Measurements from ENCODE around the gene ZFPL1. TPM values are rescaled to one million over a fixed set of nuclear protein-coding genes. Genes with fewer than 3 reads are reported as not detected.

The ZFPL1 gene
- total RNA-seq (16.8 TPM), polyA plus RNA-seq (42.5 TPM)
- long read RNA-seq, donor 1 = 0 reads
- long read RNA-seq, donor 2 = 0 reads
- long read RNA-seq, donor 3, partial matches to known transcripts = 0 of 5 reads
- long read RNA-seq, donor 3, other reads (novel, unspliced or antisense) = 0 of 5 reads
- long read RNA-seq, donor 4, partial matches to known transcripts = 0 of 3 reads
- long read RNA-seq, donor 4, other reads (novel, unspliced or antisense) = 0 of 3 reads
- long read RNA-seq, donor 5, partial matches to known transcripts = 0 of 9 reads
- long read RNA-seq, donor 5, other reads (novel, unspliced or antisense) = 0 of 9 reads
- long read RNA-seq, donor 6, partial matches to known transcripts = 0 of 2 reads
- long read RNA-seq, donor 6, other reads (novel, unspliced or antisense) = 0 of 2 reads
- long read RNA-seq, donor 7, transcript ZFPL1-201 (8 exons, 1,371 nt) = major isoform, 5 of 6 reads
- long read RNA-seq, donor 7, partial matches to known transcripts = 0 of 6 reads
- long read RNA-seq, donor 7, other reads (novel, unspliced or antisense) = 0 of 6 reads
- long read RNA-seq, donor 8 = 0 reads
- long read RNA-seq, donor 9, transcript ZFPL1-201 (8 exons, 1,371 nt) = major isoform, 5 of 7 reads
- long read RNA-seq, donor 9, partial matches to known transcripts = 0 of 7 reads
- long read RNA-seq, donor 9, other reads (novel, unspliced or antisense) = 0 of 7 reads
- long read RNA-seq, donor 10, partial matches to known transcripts = 0 of 3 reads
- long read RNA-seq, donor 10, other reads (novel, unspliced or antisense) = 0 of 3 reads

DNA sequence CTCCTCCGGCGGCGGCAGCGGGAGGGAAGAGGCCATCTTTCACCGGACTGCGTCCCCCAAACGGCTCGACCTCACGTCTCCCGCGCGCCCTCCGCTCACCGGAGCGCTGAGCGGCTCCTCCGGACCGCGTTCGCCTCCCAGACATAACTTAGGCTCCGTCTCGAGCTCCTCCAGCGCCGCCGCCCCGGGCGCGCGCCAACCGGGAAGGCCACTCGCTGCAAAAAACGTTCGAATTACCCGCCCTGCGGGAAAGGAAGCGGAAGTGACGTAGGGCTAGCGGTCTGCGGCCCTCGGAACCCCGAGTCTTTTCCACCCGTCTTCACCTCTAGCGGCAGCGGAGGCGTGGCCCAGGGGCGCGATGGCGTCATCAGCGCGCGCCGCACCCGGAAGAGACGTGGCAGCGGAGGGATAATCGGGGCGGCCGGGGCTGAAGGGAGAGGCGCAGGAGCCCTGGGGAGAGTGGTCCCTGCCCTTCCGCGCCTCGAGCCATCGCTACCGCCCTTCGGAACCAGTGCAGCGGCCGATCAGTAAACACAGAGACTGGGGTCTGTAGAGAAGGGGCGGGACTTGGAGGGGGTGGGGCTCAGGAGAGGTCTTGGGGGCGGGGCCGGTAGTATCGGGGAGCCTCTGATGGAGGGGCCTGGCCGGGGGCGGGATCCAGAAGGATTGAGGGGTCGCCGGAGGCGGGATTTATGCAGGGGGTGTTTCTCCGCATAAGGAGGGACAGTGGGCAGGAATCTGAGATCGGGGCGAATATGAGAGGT lies at the start of gene ZFPL1, which contains the start of gene CDCA5:
Gene ZFPL1, plus strand, starts transcription at position 389 of the 764 bp plus-strand sequence. CDS start 477 bp downstream, outside the sequence.
Gene CDCA5, minus strand, starts transcription at position 207 of the 764 bp plus-strand sequence. Its CDS starts 62 bp downstream, at position 145.
- Histone ChIP-seq H3K36me3 (ENCODE audit: control insufficient read depth in 2 of 2, insufficient read depth in 2 of 2, low read length in 1 of 2) (peaks cover 48 to 69% of the 10 kb centered on the region in 2 donors), H3K4me3 (ENCODE audit: low read length in 2 of 2) (peak within 1 kb of the TSS; percentile 73 to 98), H3K4me1 (ENCODE audit: control insufficient read depth in 2 of 2, insufficient read depth in 2 of 2, low read length in 2 of 2) (peaks cover 14 to 33% of the 10 kb centered on the region in 2 donors), H3K27me3 (ENCODE audit: control insufficient read depth in 2 of 2, insufficient read depth in 1 of 2, low read length in 1 of 2) (no peaks in the 10 kb centered on the region), H3K27ac (ENCODE audit: low read depth in 1 of 2, low read length in 1 of 2) (peak within 1 kb of the TSS; percentile 86 to 94), H3K9me3 (ENCODE audit: control insufficient read depth in 2 of 2, insufficient read depth in 1 of 2, low read length in 1 of 2) (peaks cover 0 to 2% of the 10 kb centered on the region in 2 donors)
- WGBS = under 1% methylated on average over 79 of the region's 79 CpGs
- DNase-seq (ENCODE audit: low read depth in 6 of 9, low spot score in 9 of 9) = peak; percentile 83 to 98 (median 94)

DNA sequence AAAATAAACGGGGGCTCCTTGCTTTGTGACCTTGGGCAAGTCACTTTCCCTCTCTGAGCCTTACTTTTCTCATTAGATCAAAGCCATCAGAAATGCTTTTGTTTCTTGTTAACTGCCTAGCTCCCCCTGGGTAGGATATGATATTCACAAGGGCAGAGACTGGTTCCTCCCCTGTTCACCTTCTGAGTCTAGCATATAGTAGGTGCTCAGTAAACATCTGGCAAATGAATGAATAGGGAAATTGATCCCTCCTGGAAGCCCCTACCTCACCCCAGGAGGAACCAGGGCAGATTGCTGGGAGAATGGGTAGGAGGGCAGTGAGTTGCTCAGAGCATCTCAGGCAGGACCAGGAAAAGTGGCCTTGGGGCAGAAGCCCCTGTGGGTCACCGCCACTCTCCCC lies 49.6 kb upstream of the ZFPL1 start:
- WGBS = 95% methylated on average over 2 of the region's 2 CpGs
- Histone ChIP-seq H3K27me3 (ENCODE audit: control insufficient read depth in 2 of 2, insufficient read depth in 1 of 2, low read length in 1 of 2) (no peaks in the 10 kb centered on the region), H3K4me1 (ENCODE audit: control insufficient read depth in 2 of 2, insufficient read depth in 2 of 2, low read length in 2 of 2) (no peaks in the 10 kb centered on the region), H3K36me3 (ENCODE audit: control insufficient read depth in 2 of 2, insufficient read depth in 2 of 2, low read length in 1 of 2) (peaks cover 33 to 43% of the 10 kb centered on the region in 2 donors), H3K9me3 (ENCODE audit: control insufficient read depth in 2 of 2, insufficient read depth in 1 of 2, low read length in 1 of 2) (no peaks in the 10 kb centered on the region), H3K4me3 (ENCODE audit: low read length in 2 of 2) (no peak overlapping the region), H3K27ac (ENCODE audit: low read depth in 1 of 2, low read length in 1 of 2) (no peak overlapping the region)
- DNase-seq (ENCODE audit: low read depth in 6 of 9, low spot score in 9 of 9) = no peak

DNA sequence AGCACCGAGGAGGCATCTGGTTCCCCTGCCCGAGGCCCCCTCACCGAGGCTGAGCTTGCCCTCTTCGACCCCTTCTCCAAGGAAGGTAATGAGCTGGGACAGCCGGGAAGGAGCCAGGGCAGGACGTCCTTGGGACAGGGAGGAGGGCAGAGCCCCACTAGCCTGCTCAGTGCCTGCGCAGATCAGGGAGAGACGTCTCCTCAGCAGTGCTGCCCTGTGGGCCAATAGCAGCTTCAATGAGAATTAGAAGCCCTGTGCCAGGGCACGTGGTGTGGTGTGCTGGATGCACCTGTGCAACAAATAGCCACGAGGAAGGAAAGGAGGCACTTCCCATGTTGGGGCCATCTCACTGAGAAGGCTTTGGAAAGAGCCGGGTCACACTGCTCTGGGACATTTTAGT lies 48.4 kb upstream of the ZFPL1 start:
- Histone ChIP-seq H3K27ac (ENCODE audit: low read depth in 1 of 2, low read length in 1 of 2) (no peak overlapping the region), H3K4me3 (ENCODE audit: low read length in 2 of 2) (no peak overlapping the region), H3K36me3 (ENCODE audit: control insufficient read depth in 2 of 2, insufficient read depth in 2 of 2, low read length in 1 of 2) (peaks cover 33 to 43% of the 10 kb centered on the region in 2 donors), H3K27me3 (ENCODE audit: control insufficient read depth in 2 of 2, insufficient read depth in 1 of 2, low read length in 1 of 2) (no peaks in the 10 kb centered on the region), H3K4me1 (ENCODE audit: control insufficient read depth in 2 of 2, insufficient read depth in 2 of 2, low read length in 2 of 2) (peaks cover 2 to 9% of the 10 kb centered on the region in 2 donors), H3K9me3 (ENCODE audit: control insufficient read depth in 2 of 2, insufficient read depth in 1 of 2, low read length in 1 of 2) (no peaks in the 10 kb centered on the region)
- no peak for DNase-seq (ENCODE audit: low read depth in 6 of 9, low spot score in 9 of 9)
- WGBS = 95% methylated on average over 11 of the region's 11 CpGs

DNA sequence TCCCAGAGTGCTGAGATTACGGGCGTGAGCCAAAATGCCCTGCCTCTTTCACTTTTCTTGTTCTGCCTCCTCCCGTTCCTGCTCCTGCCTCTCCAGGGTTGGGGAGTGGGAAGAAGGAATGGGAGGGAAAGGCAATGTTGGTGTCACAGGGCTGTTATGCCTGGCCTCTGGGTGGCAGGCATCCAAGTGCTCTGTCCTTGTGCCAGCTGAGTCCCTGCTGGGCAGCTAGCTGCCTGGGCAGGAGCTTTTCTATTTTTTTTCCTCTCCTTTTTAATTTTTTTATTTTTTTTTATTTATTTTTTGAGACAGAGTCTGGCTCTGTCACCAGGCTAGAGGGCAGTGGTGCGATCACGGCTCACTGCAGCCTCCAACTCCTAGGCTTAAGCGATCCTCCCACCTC lies 47.1 kb upstream of the ZFPL1 start:
- H3K27ac ChIP-seq (ENCODE audit: low read depth in 1 of 2, low read length in 1 of 2) = no peak overlapping the region
- 97% methylated on average over 6 of the region's 6 CpGs for WGBS
- H3K9me3 ChIP-seq (ENCODE audit: control insufficient read depth in 2 of 2, insufficient read depth in 1 of 2, low read length in 1 of 2) = peaks cover 0 to 2% of the 10 kb centered on the region in 2 donors
- no peak for DNase-seq (ENCODE audit: low read depth in 6 of 9, low spot score in 9 of 9)
- H3K27me3 ChIP-seq (ENCODE audit: control insufficient read depth in 2 of 2, insufficient read depth in 1 of 2, low read length in 1 of 2) = no peaks in the 10 kb centered on the region
- peaks cover 30 to 41% of the 10 kb centered on the region in 2 donors for H3K36me3 ChIP-seq (ENCODE audit: control insufficient read depth in 2 of 2, insufficient read depth in 2 of 2, low read length in 1 of 2)
- H3K4me1 ChIP-seq (ENCODE audit: control insufficient read depth in 2 of 2, insufficient read depth in 2 of 2, low read length in 2 of 2) = peaks cover 6 to 14% of the 10 kb centered on the region in 2 donors
- H3K4me3 ChIP-seq (ENCODE audit: low read length in 2 of 2) = no peak overlapping the region

DNA sequence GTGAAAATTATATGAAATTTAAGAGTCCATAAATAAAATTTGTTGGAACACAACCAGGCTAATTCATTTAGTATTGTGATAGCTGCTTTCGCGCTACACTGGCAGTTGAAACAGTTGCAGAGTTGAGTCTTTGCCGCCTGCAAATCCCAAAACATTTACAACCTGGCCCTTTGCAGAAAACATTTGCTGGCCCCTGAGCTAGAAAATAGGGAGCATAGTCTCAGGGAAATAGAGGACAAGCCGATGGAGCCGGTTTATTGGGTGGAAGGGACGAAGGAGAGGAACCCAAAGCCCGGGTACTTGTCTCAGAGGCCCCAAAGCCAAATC lies 43.5 kb upstream of the ZFPL1 start:
- Histone ChIP-seq H3K27me3 (ENCODE audit: control insufficient read depth in 2 of 2, insufficient read depth in 1 of 2, low read length in 1 of 2) (no peaks in the 10 kb centered on the region), H3K27ac (ENCODE audit: low read depth in 1 of 2, low read length in 1 of 2) (peak overlapping the region; percentile 97 to 98), H3K4me3 (ENCODE audit: low read length in 2 of 2) (peak overlapping the region; percentile 85 to 90), H3K36me3 (ENCODE audit: control insufficient read depth in 2 of 2, insufficient read depth in 2 of 2, low read length in 1 of 2) (peaks cover 38 to 47% of the 10 kb centered on the region in 2 donors), H3K4me1 (ENCODE audit: control insufficient read depth in 2 of 2, insufficient read depth in 2 of 2, low read length in 2 of 2) (peaks cover 10 to 27% of the 10 kb centered on the region in 2 donors), H3K9me3 (ENCODE audit: control insufficient read depth in 2 of 2, insufficient read depth in 1 of 2, low read length in 1 of 2) (peaks cover 0 to 2% of the 10 kb centered on the region in 2 donors)
- WGBS = 31% methylated on average over 7 of the region's 7 CpGs
- DNase-seq (ENCODE audit: low read depth in 6 of 9, low spot score in 9 of 9) = no peak

DNA sequence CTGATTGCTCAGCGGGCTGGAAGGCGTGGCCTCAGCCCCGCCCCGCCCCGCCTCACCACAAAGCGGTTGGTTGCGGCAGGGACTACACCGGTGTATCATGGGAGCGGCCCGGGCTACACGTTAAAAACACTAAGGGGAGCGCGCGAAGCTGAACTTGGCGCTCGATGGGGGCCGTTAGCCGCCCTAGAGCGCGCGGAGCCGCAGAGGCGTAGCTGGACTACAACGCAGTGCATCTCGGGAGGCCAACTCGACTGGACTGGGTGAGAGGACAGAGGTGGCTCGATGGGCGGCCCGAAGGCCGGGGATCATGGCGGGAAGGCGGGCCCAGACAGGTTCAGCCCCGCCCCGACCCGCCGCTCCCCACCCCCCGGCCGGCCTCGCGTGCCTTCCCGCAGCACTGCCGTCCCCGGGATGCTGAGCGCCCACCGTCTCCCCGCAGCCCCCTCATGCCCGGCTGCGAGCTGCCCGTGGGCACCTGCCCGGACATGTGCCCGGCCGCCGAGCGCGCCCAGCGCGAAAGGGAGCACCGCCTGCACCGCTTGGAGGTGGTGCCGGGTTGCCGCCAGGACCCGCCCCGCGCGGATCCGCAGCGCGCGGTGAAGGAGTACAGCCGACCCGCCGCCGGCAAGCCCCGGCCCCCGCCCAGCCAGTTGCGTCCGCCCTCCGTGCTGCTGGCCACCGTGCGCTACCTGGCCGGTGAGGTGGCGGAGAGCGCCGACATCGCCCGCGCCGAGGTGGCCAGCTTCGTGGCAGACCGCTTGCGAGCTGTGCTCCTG lies 43.0 kb upstream of the ZFPL1 start, which contains the start of gene SAC3D1:
Gene SAC3D1, plus strand, starts transcription at position 364 of the 776 bp plus-strand sequence. Its CDS starts 83 bp downstream, at position 447.
- WGBS = under 1% methylated on average over 89 of the region's 91 CpGs
- H3K36me3 ChIP-seq (ENCODE audit: control insufficient read depth in 2 of 2, insufficient read depth in 2 of 2, low read length in 1 of 2) = peaks cover 38 to 45% of the 10 kb centered on the region in 2 donors
- DNase-seq (ENCODE audit: low read depth in 6 of 9, low spot score in 9 of 9) = peak; percentile 71 to 95 (median 85)
- H3K27ac ChIP-seq (ENCODE audit: low read depth in 1 of 2, low read length in 1 of 2) = peak within 1 kb of the TSS; percentile 97 to 98
- H3K27me3 ChIP-seq (ENCODE audit: control insufficient read depth in 2 of 2, insufficient read depth in 1 of 2, low read length in 1 of 2) = no peaks in the 10 kb centered on the region
- H3K4me1 ChIP-seq (ENCODE audit: control insufficient read depth in 2 of 2, insufficient read depth in 2 of 2, low read length in 2 of 2) = peaks cover 10 to 27% of the 10 kb centered on the region in 2 donors
- H3K4me3 ChIP-seq (ENCODE audit: low read length in 2 of 2) = peak within 1 kb of the TSS; percentile 85 to 90
- peaks cover 0 to 2% of the 10 kb centered on the region in 2 donors for H3K9me3 ChIP-seq (ENCODE audit: control insufficient read depth in 2 of 2, insufficient read depth in 1 of 2, low read length in 1 of 2)

DNA sequence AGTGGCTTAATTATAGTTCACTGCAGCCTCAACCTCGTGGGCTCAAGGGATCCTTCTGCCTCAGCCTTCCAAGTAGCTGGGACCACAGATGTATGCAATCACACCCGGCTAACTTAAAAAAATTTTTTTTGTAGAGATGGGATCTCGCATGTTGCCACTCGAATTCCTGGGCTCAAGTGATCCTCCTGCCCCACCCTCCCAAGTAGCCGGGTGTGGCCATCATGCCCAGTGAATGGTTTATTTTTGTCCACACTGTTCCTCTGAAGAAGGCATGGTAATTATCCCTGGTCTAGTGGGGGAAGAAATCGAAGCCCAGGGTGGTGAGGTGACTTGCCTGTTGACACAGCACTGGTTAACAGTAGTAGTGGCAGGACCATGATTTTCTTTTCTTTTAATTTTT lies 41.1 kb upstream of the ZFPL1 start:
- Histone ChIP-seq H3K9me3 (ENCODE audit: control insufficient read depth in 2 of 2, insufficient read depth in 1 of 2, low read length in 1 of 2) (peaks cover 0 to 2% of the 10 kb centered on the region in 2 donors), H3K4me1 (ENCODE audit: control insufficient read depth in 2 of 2, insufficient read depth in 2 of 2, low read length in 2 of 2) (peaks cover 10 to 28% of the 10 kb centered on the region in 2 donors), H3K4me3 (ENCODE audit: low read length in 2 of 2) (no peak overlapping the region), H3K27me3 (ENCODE audit: control insufficient read depth in 2 of 2, insufficient read depth in 1 of 2, low read length in 1 of 2) (peaks cover 0 to 8% of the 10 kb centered on the region in 2 donors), H3K36me3 (ENCODE audit: control insufficient read depth in 2 of 2, insufficient read depth in 2 of 2, low read length in 1 of 2) (peaks cover 35 to 45% of the 10 kb centered on the region in 2 donors), H3K27ac (ENCODE audit: low read depth in 1 of 2, low read length in 1 of 2) (no peak overlapping the region)
- no peak for DNase-seq (ENCODE audit: low read depth in 6 of 9, low spot score in 9 of 9)
- 96% methylated on average over 6 of the region's 6 CpGs for WGBS

DNA sequence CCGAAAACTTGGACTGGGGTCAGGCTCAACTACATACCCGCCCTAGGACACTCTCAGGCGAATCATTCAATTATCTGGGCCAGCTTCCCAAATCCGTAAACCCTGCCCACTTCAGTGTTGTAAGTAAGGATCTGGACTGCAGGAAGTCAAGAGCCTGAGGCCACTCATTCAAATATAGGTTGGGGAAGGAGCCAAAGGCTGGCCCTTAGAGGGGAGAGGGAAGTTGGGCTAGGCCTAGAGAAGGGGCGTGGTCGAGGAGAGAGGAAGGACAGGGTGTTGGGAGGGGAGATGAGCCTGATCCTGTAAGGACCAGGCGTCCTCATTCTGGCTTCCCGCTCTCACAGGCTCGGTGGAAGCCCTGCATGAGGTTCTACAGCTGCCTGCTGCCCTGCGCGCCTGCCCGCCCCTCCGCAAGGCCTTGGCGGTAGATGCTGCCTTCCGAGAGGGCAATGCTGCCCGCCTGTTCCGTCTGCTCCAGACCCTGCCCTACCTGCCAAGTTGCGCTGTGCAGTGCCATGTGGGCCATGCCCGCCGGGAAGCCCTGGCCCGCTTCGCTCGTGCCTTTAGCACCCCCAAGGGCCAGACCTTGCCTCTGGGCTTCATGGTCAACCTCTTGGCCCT lies 40.0 kb upstream of the ZFPL1 start:
- WGBS = 96% methylated on average over 23 of the region's 23 CpGs
- Histone ChIP-seq H3K27me3 (ENCODE audit: control insufficient read depth in 2 of 2, insufficient read depth in 1 of 2, low read length in 1 of 2) (peaks cover 0 to 16% of the 10 kb centered on the region in 2 donors), H3K36me3 (ENCODE audit: control insufficient read depth in 2 of 2, insufficient read depth in 2 of 2, low read length in 1 of 2) (peaks cover 29 to 37% of the 10 kb centered on the region in 2 donors), H3K9me3 (ENCODE audit: control insufficient read depth in 2 of 2, insufficient read depth in 1 of 2, low read length in 1 of 2) (peaks cover 0 to 2% of the 10 kb centered on the region in 2 donors), H3K4me1 (ENCODE audit: control insufficient read depth in 2 of 2, insufficient read depth in 2 of 2, low read length in 2 of 2) (peaks cover 10 to 31% of the 10 kb centered on the region in 2 donors), H3K27ac (ENCODE audit: low read depth in 1 of 2, low read length in 1 of 2) (no peak overlapping the region), H3K4me3 (ENCODE audit: low read length in 2 of 2) (no peak overlapping the region)
- no peak for DNase-seq (ENCODE audit: low read depth in 6 of 9, low spot score in 9 of 9)

Measured in thymus (tissue), 14 donors.